GM12875 (cell line): ENCODE results near the gene ABCA13.

ENCODE experiments used
- H3K4me3 ChIP-seq: one replicate; pipeline ENCODE4 v1.5.1; 2011; ENCODE audit warnings: low read depth, low read length, control low read depth
- TF ChIP-seq, protein P1 (sequence below): IDR thresholded peaks from 2 replicates; pipeline ENCODE4 v1.5.1; 2011; ENCODE audit warnings: low read depth, mild to moderate bottlenecking, control low read depth, inconsistent platforms, low read length, moderate library complexity, borderline replicate concordance; ENCODE audit not compliant: insufficient read depth

ABCA13 gene

DNA sequence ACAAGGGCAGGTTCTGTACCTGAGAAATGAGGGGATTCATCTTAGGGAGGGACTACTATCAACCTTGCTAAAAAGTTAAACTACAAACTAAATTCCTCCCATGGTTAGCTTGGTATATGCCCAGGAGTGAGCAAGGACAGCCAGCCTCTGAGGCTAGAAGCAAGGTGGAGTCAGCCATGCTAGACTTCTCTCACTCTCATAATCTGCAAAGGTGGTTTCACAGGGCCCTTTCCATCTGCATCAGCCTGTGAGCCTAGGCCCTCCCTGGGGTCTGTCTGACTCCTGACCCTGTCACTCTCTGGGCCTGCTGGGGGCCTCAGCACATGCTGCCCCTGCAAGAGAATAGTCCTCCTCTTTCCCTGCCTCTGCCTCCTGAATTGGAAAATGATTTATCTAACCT is 66.1 kb downstream of the ABCA13 start:
- H3K4me3 ChIP-seq = no peak overlapping the region
- TF ChIP-seq, protein P1, sequence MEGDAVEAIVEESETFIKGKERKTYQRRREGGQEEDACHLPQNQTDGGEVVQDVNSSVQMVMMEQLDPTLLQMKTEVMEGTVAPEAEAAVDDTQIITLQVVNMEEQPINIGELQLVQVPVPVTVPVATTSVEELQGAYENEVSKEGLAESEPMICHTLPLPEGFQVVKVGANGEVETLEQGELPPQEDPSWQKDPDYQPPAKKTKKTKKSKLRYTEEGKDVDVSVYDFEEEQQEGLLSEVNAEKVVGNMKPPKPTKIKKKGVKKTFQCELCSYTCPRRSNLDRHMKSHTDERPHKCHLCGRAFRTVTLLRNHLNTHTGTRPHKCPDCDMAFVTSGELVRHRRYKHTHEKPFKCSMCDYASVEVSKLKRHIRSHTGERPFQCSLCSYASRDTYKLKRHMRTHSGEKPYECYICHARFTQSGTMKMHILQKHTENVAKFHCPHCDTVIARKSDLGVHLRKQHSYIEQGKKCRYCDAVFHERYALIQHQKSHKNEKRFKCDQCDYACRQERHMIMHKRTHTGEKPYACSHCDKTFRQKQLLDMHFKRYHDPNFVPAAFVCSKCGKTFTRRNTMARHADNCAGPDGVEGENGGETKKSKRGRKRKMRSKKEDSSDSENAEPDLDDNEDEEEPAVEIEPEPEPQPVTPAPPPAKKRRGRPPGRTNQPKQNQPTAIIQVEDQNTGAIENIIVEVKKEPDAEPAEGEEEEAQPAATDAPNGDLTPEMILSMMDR = no peak

DNA sequence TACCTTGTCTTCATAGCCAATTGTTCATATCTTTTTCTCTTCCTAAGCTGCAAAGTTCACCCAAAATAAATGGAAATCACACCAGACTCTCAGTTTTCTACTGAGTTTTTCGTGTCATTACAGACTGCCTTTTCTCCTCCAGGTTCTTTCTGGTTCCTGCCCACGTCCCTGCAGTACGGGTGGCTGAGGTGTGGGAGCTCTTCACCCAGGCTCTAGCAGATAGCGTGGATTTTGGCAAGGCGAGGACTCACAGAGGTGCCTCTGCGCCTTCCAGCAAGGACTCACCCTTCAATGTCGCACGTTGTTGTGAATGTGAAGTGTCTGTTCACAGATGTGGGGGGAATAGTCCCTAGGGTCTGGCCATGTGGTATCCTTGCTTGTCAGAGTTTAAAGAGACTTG is 71.6 kb downstream of the ABCA13 start:
- TF ChIP-seq, protein P1 = no peak
- H3K4me3 ChIP-seq = no peak overlapping the region

DNA sequence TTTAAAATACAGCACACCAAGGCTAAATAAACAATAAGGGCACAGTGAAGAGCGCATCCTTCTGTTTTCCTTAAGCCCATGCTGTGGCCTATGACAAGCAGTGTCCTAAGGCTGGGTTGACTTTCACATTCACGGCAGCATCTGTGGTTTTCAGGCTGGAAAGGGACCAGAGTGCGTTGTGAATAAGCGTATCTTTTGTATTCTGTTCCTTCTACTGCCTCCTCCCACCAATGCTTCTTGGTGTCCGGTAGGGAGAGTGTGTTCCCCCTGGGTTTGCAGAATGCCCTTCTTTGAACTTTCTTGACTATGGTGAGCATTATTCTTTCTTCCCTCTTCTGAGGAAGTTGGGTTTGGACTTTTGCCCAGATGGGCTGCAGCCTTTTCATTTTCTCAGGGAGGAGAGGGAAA is 73.6 kb downstream of the ABCA13 start:
- TF ChIP-seq, protein P1 = no peak
- H3K4me3 ChIP-seq = no peak overlapping the region

DNA sequence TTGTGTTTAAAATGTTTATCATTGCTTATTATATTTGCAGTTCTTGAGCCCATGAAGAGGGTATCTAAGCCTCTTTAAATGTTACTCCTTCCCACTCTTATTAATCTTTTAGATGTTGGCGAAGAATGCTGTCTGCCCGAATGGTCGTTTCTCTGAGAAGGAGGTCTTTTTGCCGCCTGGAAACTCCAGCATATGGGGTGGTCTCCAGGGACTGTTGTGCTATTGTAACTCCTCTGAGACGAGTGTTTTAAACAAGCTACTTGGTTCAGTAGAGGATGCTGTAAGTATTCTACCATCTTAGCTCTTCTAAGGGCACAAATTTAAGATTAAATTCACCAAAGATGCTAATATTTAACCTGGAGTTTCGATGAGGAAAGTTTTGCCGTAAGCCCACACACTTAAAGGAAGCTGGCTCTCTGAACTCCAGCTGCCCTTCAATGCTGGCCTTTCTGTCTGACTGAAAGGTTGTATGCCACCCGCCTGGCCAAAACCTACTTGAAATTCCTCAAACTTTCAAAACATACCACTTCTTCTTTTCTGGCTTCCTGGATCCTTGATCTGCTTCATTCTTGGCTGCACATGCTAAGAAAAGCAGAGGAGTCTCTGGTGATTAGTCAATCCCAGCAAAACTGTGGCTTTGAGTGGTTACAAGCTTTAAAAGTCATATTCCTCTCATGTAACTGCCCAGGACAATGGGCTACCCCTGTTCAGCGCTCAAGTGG is 74.7 kb downstream of the ABCA13 start:
- TF ChIP-seq, protein P1 = no peak
- H3K4me3 ChIP-seq = no peak overlapping the region

DNA sequence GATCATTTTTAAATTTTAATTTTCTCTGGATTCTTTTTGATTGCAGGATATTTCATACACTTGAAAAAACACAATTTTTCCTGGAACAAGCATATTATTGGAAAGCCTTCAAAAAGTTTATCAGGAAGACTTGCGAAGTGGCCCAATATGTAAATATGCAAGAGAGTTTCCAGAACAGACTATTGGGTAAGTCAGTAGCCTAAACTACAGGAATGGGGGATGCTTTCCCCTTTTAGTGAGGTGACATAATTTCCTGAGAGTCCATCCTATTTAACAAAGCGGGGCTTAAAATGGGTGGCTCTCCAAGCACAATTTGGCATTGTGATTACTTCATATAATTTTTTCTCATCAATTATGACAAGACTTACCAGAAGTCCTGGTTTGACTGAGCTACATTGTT is 77.9 kb downstream of the ABCA13 start:
- no peak overlapping the region for H3K4me3 ChIP-seq
- TF ChIP-seq, protein P1 = no peak

DNA sequence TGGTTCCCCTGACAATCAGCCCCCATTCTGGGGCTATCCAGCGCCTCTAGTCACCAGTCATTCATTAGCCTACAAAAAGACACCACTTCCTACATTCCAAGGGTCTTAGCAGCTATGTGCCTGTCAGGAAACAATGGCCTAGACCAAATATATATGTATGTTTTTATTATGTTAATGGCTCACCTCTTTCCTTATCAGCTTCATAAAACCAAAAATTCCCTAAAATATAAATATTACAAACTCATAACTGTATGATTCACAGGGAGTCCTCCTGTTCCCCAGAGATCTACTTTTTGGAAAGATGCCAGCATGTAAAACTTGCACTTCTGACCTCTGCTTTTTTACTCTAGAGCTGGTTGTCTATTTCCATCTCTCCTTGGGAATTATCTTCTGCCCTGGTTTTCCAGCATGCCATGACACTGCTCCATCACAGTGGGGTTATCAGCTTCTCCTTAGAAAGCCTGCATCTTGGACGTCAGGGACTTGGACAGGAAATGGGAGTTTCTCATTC is 79.2 kb downstream of the ABCA13 start:
- H3K4me3 ChIP-seq = no peak overlapping the region
- TF ChIP-seq, protein P1 = no peak

DNA sequence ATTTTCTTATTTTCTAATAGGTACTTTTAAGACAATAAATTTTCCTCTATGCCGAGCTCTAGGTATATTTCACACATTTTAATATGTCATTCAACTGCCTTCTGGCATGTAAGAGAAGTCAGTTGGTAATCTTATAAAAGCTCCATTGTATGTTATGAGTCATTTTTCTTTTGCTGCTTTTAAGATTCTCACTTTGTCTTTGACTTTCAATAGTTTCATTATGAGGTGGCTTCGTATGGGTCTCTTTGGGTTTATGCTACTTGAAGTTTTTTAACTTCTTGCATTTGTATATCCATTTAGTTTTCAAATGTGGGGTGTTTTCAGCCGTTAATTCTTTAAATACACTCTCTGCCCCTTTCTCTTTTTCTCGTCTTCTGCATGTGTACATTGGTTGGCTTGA is 80.5 kb downstream of the ABCA13 start:
- no peak overlapping the region for H3K4me3 ChIP-seq
- TF ChIP-seq, protein P1 = no peak
